CD4-positive, alpha-beta T cell treated with Interleukin-6 for 4 hours (primary cell): Measurements from ENCODE around the gene ACOT12.

Source experiments
- DNase-seq: peaks from one replicate; pipeline ENCODE4 v3.0.0-alpha.2; 2020; ENCODE audit warnings: mixed read lengths

ACOT12 gene

GRCh38 chr5:81283976-81284375 lies 110.0 kb downstream of the ACOT12 start:
- DNase-seq, result no peak
